Osteocyte (in vitro differentiated cells): ENCODE measurements around the gene CELA2A. TPM values are rescaled to one million over a fixed set of nuclear protein-coding genes. Genes with fewer than 3 reads are reported as not detected.

Experiments used
- DNase-seq: peaks from one replicate; pipeline ENCODE4 v3.0.0; 2021; ENCODE audit warnings: mixed read lengths; ENCODE audit not compliant: unreplicated experiment; ENCODE audit errors: extremely low spot score
- H3K27ac Mint-ChIP-seq: one replicate; pipeline ENCODE4 v1.8.0; 2021; ENCODE audit warnings: mild to moderate bottlenecking, mixed read lengths; ENCODE audit not compliant: unreplicated experiment
- H3K27me3 Mint-ChIP-seq: one replicate; pipeline ENCODE4 v1.8.0; 2021; ENCODE audit warnings: mixed read lengths; ENCODE audit not compliant: unreplicated experiment
- H3K36me3 Mint-ChIP-seq: one replicate; pipeline ENCODE4 v1.8.0; 2021; ENCODE audit warnings: mixed read lengths; ENCODE audit not compliant: unreplicated experiment
- H3K4me1 Mint-ChIP-seq: one replicate; pipeline ENCODE4 v1.8.0; 2021; ENCODE audit warnings: mixed read lengths; ENCODE audit not compliant: unreplicated experiment
- H3K4me3 Mint-ChIP-seq: one replicate; pipeline ENCODE4 v1.8.0; 2021; ENCODE audit warnings: mild to moderate bottlenecking, moderate library complexity, mixed read lengths; ENCODE audit not compliant: unreplicated experiment
- H3K9me3 Mint-ChIP-seq: one replicate; pipeline ENCODE4 v1.8.0; 2021; ENCODE audit warnings: mixed read lengths; ENCODE audit not compliant: unreplicated experiment
- CTCF ChIP-seq: fragments of 200-600 bp; sonication (generic); IDR thresholded peaks from 2 replicates; pipeline ENCODE4 v1.5.0; 2021; ENCODE audit warnings: antibody characterized with exemption, mild to moderate bottlenecking, moderate library complexity
- total RNA-seq: library from RNA; stranded (reverse); gene quantifications from 2 replicates; pipeline ENCODE4 v1.2.1, GENCODE V29; 2021

CELA2A gene
- total RNA-seq, 1 donor from 2014 or later, result not detected

GRCh38 chr1:15451014-15451722, 5.4 kb upstream of the CELA2A start:
- Mint-ChIP-seq H3K27me3 (no peaks in the 10 kb centered on the region), H3K4me3 (no peak overlapping the region), H3K4me1 (peaks cover 10% of the 10 kb centered on the region), H3K9me3 (no peaks in the 10 kb centered on the region), H3K27ac (no peak overlapping the region), H3K36me3 (no peaks in the 10 kb centered on the region)
- DNase-seq, result no peak
- no peak for TF ChIP-seq CTCF

- Mint-ChIP-seq H3K27me3 (no peaks in the 10 kb centered on the region), H3K36me3 (no peaks in the 10 kb centered on the region), H3K9me3 (no peaks in the 10 kb centered on the region), H3K4me3 (no peak overlapping the region), H3K27ac (no peak overlapping the region), H3K4me1 (peaks cover 10% of the 10 kb centered on the region)
- DNase-seq, result no peak
- TF ChIP-seq CTCF, result no peak
These were observed 4.3 kb upstream of the CELA2A start for GRCh38 chr1:15452216-15452615.

- TF ChIP-seq CTCF, result no peak
- H3K27ac Mint-ChIP-seq, result no peak overlapping the region
- H3K27me3 Mint-ChIP-seq, result no peaks in the 10 kb centered on the region
- H3K4me3 Mint-ChIP-seq, result no peak overlapping the region
- H3K4me1 Mint-ChIP-seq, result peaks cover 10% of the 10 kb centered on the region
- no peaks in the 10 kb centered on the region for H3K9me3 Mint-ChIP-seq
- H3K36me3 Mint-ChIP-seq, result no peaks in the 10 kb centered on the region
- no peak for DNase-seq
These were observed 3.5 kb upstream of the CELA2A start for GRCh38 chr1:15452866-15453571.

GRCh38 chr1:15453734-15454133, 2.8 kb upstream of the CELA2A start:
- Mint-ChIP-seq H3K27me3 (no peaks in the 10 kb centered on the region), H3K4me1 (peaks cover 10% of the 10 kb centered on the region), H3K27ac (peak overlapping the region; percentile 38), H3K4me3 (no peak overlapping the region), H3K36me3 (no peaks in the 10 kb centered on the region), H3K9me3 (no peaks in the 10 kb centered on the region)
- no peak for TF ChIP-seq CTCF
- DNase-seq, result no peak

- no peaks in the 10 kb centered on the region for H3K27me3 Mint-ChIP-seq
- no peaks in the 10 kb centered on the region for H3K9me3 Mint-ChIP-seq
- DNase-seq, result no peak
- no peak for TF ChIP-seq CTCF
- no peak overlapping the region for H3K4me3 Mint-ChIP-seq
- H3K4me1 Mint-ChIP-seq, result peaks cover 10% of the 10 kb centered on the region
- H3K27ac Mint-ChIP-seq, result peak overlapping the region; percentile 38
- H3K36me3 Mint-ChIP-seq, result no peaks in the 10 kb centered on the region
These were observed 2.3 kb upstream of the CELA2A start for GRCh38 chr1:15454256-15454655.
